Fibroblast of gingiva (primary cell): ENCODE results near the gene ZNF512.

Source experiments
- DNase-seq: peaks from one replicate; pipeline ENCODE4 v3.0.0-alpha.2; 2011; ENCODE audit warnings: low read depth

ZNF512 gene

DNA sequence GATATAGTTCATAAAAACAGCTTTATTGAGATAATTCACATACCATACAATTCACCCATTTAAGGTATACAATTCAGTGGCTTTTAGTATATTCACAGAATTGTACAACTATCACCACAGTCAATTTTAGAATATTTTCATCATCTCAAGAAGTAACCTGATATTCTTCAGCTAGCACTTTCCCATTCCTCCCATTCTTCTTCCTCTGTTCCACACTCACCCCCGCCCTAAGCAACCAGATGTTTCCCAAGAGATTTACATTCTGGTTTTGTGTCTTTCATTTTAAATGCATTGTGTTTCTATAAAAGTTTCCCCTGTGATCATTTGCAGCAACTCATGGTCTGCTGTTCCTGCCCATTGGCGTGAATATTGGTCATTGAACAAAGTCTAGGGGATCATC is 51.4 kb downstream of the ZNF512 start:
- DNase-seq, result peak; percentile 13

DNA sequence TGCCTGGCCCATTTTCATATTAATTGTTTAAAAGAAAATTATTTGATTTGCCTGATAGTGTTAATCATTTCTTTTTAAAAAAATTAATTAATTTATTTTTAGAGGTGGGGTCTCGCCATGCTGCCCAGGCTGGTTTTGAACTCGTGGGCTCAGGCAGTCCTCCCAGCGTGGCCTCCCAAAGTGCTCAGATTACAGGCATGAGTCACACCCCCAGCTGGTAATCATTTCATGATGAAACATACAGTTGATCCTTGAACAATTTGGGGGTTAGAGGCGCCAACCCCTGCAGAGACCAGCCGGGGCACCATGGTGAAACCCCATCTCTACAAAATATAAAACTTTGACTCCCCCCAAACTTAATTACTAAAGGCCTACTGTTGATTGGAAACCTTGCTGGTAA is 53.9 kb downstream of the ZNF512 start:
- peak; percentile 9 for DNase-seq

DNA sequence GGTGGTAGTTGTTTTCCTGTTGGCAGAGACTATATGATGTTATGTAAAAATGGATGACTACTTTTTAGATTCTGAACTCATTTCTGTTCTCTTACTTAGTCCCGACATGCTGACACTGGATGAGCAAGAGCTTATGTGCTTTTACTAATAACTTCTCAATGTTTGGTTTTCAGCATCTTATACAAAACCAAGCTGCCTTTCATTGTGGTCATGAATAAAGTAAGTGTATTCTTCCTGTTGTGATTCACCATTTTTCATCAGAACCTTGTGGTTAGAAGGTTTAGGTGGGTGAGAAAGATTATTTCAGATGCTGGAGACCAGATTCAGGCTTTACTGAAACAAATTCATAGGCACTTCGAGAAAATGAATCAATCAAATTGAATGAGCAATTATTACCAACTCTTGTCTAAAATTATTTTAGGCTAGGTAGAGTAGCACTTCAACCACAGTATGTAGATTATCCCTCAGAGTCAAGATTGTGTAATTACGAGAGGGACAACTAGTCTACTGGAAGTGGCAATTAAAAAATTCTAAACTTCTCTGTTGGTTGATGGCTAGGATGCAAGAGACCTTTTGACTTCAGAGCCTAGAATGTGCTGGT is 55.3 kb downstream of the ZNF512 start:
- no peak for DNase-seq

DNA sequence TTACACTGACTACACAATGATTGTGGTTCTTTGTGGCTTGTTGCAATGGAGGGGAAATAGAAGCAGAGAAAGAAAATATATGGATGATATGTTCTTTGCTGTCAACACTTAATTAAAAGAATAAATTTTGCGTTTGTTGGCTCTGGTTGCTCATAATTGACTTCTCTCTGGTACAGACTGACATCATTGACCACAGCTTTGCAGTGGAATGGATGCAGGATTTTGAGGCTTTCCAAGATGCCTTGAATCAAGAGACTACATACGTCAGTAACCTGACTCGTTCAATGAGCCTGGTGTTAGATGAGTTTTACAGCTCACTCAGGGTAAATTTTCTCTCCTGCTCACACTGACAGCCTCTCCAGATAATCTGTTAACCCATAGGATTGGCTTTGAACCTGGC is 55.9 kb downstream of the ZNF512 start:
- no peak for DNase-seq

DNA sequence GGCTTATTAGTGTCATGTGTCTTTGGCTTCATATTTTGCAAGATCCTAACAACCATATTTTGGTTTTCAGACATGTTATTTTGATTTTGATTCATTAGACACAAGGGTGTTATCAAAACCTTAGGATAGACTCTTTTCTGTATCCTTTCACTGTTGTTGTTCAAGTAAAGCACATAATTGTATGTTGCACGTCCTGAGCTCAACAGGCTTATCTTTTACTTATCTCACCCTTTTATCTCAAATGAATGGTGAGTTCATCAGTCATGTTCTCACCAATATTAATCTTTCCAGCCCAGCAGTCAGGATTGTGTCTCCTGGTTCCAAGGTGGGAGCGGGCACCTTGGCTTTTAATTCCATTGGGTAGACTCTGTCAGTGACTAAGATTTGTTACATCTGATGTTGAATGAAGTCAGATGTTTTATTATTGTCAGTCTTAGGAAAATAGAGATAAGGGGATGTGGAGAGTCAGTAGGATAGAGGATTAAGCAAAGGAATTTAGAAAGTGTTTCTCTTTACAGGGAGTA is 57.9 kb downstream of the ZNF512 start:
- no peak for DNase-seq

DNA sequence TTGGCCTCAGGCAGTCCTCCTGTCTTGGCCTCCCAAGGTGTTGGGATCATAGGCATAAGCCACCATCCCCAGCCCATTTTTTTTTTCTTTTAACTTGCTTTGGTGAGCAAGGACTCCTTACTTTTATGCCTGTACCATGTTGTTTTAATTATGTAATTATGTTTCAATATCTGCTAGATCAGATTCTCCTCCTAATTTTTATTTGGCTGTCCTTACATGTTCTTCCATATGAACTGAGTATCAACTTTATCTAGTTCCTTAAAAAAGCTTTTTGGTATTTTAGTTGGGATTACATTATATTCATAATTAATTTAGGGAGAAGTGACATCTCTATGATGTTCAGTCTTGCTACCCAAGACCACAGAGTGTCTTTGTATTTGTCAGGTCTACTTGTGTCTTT is 62.4 kb downstream of the ZNF512 start:
- no peak for DNase-seq

DNA sequence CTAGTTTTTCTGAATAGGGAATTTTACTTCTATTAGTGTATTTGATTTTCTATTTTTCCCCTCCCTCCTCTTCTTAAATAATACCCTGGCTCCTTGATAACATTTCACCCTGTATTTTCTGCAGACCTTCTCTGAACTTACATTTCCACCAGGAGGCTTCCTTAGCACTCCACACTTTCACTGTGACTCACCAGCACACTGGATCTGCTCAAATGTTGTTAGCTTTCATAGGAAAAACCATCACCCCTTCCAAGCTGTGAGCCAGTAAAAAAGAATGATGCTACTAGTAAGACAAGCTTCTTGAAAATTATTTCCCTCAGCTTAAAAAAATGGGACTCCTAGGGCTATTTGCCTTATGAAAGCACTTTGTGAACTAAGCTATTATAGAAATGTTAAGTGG is 64.4 kb downstream of the ZNF512 start:
- DNase-seq, result no peak

DNA sequence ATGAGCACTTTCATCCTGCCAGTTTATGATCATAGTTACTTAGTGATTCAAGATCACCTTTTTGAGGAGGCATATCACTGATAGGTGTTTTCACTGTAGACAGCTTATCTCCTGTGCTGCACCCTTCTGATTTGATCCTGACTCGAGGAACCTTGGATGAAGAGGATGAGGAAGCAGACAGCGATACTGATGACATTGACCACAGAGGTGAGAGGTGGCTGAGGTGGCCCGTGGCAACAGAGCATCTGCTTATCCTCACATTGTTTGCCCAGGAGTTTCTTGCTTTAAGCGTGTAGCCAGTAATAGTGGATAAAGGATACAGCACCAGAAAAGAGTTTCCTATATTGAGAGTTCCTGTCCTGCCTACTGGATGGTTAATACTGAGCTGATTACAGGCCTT is 64.9 kb downstream of the ZNF512 start:
- no peak for DNase-seq

DNA sequence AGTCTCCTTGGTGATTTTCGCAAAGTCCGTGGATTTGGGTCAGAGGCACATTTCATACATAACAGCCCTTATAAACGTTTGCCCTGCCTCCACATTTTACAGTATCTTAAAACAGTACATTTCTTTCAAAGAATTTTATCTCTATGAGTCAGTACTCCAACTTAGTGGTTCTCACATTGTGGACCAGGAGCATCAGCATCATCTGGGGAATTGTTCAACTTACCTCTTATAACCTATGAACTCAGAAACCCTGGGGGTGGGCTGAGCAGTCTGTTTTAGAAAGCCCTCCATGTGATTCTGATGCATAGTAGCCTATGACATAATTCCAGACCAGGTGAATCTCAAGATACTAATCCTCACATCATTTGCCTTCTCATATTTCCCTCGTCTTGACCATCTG is 68.2 kb downstream of the ZNF512 start:
- no peak for DNase-seq

DNA sequence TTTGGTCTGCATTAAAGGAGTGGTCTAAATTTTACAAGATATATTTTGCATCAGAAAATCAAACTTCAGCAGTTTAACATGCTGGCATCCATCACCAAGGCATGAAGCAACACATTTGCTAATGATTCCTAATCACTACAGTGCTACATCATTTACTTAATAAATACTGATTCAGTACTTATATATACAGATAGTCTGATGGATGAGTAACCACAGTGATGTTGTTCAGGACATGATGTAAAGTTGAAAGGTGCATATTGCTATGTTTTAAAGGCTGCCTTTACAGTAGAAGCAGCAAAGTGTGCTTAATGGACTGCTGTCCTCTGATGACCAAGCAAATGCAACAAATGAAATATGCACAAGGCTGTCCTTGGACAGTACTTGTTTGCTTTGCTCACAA is 69.5 kb downstream of the ZNF512 start:
- no peak for DNase-seq

DNA sequence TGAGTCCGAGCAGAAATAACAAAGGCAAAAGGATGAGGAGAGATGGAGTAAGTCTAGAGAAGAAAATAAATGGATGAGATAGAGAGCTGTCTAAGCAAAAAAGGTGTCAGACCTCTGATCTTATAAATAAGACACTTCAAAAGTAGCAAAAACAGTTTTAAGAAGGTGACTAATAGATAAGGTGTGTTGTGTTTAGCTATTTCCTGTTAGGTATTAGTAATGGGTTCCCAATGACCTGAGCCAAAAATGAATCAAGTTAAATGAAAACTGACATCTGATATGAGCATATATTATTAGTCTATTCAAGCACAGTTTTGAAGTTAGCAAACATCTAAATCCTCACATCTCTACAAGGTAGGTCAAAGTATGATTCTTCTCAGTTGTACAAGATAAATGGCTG is 69.9 kb downstream of the ZNF512 start:
- DNase-seq, result no peak

DNA sequence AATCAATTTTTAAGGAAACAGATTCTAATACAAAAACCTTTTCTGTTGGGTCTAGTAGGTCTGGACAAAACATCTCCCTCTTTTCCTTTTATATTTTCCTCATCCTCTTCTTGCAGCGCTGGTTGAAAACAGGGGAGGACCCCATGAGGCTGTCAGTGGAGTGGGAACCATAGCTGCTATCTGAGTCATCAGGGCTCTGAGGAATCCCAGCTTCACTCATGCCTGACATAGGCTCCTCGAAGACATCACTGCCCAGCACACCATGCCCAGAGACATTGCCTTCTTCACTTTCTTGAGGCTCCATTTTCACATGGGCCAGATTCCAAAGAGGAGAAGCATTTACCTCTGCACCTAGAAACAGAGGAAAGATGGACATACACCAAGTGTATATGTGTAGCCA is 70.6 kb downstream of the ZNF512 start:
- DNase-seq, result no peak

DNA sequence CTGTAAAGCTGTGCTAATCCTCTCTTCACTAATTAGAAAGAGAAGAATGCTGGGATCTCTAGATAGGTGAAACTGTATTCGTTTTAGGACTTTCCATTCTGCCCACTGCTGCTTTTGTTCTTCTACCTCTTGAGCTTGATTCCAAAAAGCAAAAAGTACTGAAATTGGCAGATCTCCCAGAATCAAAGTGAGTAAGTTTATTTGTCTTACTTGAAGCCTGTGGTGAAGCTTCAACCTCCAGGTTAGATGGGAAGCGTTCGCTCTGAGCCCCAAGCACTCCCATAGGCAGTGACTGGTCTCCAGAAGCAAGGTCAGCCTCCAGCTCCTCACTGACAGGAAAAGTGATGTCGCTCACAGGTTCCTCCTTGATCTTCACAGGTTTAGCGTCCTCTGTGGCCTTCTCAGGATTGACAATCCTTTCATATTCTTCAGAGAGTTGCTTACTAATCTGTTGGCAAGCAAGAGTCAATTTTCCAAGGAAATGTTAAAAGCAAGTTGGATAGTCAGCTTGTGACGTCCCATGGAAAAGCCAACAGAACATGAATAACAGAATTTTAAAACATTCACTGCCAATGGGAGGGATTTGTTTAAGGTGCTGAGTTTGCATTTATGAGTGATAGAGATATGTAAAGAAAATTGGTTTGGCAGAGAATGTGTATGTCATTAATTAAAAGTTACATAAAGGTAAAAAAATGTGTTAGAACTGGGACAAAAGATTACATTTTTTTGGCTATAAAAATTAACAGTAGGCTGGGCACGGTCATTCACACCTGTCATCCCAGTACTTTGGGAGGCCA is 72.5 kb downstream of the ZNF512 start:
- peak; percentile 6 for DNase-seq

DNA sequence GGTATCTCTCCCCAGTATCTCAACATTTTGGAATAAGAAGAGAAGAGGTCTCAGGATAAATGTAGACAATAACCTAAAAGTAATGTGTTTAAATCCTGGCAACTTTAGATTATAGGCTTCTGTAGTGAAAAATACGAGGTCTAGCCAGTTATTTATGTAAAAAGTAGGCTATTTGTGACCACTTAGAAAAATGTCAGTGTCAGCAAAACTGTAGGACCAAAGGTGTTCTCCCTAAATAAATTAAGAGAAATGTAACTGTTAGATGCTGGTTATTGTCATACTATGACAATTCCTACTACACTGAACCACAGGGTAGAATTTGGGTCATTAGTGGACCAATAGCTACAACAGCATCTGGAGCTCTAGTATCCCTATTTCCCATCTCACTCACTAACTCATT is 78.5 kb downstream of the ZNF512 start:
- no peak for DNase-seq

DNA sequence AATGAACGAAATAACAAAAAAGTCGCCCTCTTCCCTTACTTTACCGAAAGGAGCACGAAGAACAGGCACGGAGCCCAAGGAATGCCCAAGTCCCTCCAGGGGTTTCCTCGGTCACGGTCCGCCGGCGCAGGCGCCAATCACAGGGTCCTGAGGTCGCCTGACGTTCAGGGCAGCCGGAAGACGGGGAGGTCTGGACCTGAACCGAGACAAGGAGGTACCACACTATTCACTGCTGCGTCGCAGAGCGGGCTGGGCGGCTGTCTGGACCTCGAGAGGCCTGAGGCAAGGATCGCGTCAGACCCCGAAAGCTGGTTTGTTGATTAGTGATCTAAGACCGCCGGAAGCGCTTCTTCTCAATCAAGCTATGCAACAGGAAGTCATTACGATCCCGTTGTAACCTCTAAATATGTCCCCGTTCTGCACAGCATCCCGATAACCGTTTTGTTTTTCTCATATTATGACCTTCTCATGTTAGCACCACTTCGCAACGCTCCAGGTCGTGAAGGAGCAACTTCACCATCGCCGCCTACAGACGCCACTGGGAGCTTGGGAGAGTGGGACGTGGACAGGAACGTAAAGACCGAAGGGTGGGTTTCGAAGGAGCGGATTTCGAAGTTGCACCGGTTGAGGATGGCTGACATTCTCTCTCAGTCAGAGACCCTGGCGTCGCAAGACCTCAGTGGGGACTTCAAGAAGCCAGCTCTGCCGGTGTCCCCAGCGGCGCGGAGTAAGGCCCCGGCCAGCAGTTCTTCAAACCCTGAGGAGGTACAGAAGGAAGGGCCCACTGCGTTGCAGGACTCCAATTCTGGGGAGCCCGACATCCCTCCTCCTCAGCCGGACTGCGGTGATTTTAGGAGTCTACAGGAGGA is 80.7 kb downstream of the ZNF512 start, which contains the start of the genes SLC4A1AP and SUPT7L:
SLC4A1AP (plus strand) TSS at position 605 of the 869 bp plus-strand sequence; CDS start at position 631, 26 bp downstream.
SUPT7L (minus strand) TSS at position 330 of the 869 bp plus-strand sequence. CDS start 1,422 bp downstream, outside the sequence.
- peak; percentile 87 for DNase-seq

DNA sequence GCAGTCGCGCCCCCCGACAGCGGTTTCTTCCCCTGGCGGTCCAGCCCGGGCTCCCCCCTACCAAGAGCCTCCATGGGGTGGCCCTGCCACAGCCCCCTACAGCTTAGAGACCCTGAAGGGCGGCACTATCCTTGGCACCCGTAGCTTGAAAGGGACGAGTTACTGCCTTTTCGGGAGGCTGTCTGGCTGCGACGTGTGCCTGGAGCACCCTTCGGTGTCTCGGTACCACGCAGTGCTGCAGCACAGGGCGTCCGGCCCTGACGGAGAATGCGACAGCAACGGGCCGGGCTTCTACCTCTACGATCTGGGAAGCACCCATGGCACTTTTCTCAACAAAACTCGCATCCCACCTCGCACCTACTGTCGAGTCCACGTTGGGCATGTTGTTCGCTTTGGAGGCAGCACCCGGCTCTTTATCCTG is 81.3 kb downstream of the ZNF512 start:
- no peak for DNase-seq

DNA sequence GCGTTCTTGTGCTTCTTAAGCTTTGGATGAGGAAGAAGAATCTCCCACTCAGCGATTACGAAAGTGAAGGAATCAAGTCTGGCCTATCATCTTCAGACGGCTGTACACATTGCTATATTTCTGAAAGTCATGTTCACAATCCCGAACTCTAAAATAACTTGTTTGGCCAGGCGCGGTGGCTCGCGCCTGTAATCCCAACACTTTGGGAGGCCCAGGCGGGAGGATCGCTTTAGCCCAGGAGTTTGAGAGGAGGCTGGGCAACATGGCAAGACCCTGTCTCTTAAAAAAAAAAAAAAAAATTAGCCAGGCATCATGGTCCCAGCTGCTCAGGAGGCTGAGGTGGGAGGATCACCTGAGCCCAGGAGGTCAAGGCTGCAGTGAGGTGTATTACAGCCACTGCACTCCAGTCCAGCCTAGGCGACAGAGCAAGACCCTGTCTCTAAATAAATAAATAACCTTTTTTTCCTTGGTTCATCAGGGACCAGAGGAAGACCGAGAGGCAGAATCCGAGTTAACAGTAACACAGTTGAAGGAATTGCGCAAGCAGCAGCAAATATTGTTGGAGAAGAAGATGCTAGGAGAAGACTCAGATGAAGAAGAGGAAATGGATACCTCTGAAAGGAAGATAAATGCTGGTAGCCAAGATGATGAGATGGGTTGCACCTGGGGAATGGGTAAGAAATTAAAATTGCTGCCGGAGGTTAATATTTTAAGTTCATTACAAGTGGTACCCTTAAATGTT is 82.0 kb downstream of the ZNF512 start:
- DNase-seq, result no peak

DNA sequence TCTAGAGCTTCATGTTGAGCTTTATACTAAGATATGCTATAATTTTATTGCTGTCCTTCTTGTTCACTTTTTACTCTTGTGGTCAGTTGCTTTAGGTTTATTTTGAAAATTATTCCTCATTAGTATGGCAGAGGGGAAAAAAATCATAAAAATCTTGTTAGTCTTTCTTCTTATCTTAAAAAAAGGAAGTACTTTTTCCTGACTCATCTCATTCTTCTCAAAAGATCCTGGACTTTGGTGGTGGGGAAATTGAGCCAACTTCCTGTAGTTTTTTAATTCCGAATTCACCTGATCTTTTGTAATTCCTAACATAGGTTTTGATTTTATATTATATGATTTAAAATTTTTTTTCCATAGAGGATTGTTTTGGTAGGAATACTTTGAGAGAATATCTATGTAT is 84.6 kb downstream of the ZNF512 start:
- DNase-seq, result no peak

DNA sequence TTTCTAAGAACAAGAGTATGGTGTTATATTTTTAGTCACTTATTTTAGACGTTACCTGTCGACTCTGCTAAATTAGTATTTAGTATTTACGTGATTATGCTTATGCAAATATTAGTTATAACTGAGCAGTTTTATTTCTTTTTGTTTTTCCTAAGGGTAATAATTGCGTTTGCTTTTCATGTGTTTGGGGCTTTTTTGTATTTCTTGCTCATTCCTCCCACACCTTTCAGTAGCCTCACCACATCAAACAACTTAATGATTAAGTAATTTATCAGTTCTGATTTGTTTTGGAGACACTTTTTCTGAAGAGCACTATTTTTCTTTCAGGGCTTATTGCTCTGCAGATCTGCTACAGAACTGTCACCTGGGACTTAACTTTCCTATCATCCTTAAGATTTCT is 88.4 kb downstream of the ZNF512 start:
- DNase-seq, result no peak
